Endodermal cell (in vitro differentiated cells): Measurements from ENCODE around the gene PICK1. TPM values are rescaled to one million over a fixed set of nuclear protein-coding genes. Genes with fewer than 3 reads are reported as not detected.

Experiments used
- DNase-seq: peaks from one replicate; pipeline ENCODE4 v3.0.0-alpha.2; 2017
- H3K27ac ChIP-seq: 2 replicates; pipeline ENCODE4 v1.5.1; 2013; ENCODE audit warnings: mild to moderate bottlenecking, low read depth, low read length, moderate library complexity
- H3K27me3 ChIP-seq: 2 replicates; pipeline ENCODE4 v1.6.1; 2013; ENCODE audit warnings: mild to moderate bottlenecking, low read length, moderate library complexity; ENCODE audit not compliant: insufficient read depth, control insufficient read depth, poor library complexity, severe bottlenecking
- H3K36me3 ChIP-seq: 2 replicates; pipeline ENCODE4 v1.7.0; 2013; ENCODE audit warnings: mild to moderate bottlenecking, low read length, moderate library complexity; ENCODE audit not compliant: control insufficient read depth, insufficient read depth
- H3K4me1 ChIP-seq: one replicate; pipeline ENCODE4 v1.7.0; 2013; ENCODE audit warnings: low read length; ENCODE audit not compliant: control insufficient read depth, insufficient read depth
- H3K4me3 ChIP-seq: 2 replicates; pipeline ENCODE4 v1.5.1; 2013; ENCODE audit warnings: mild to moderate bottlenecking, low read length, moderate library complexity
- H3K9ac ChIP-seq: 2 replicates; pipeline ENCODE4 v1.6.1; 2013; ENCODE audit warnings: mild to moderate bottlenecking, low read length, moderate library complexity; ENCODE audit not compliant: poor library complexity, severe bottlenecking; ENCODE audit errors: extremely low read depth
- H3K9me3 ChIP-seq: 2 replicates; pipeline ENCODE4 v1.6.1; 2013; ENCODE audit warnings: mild to moderate bottlenecking, low read length, moderate library complexity; ENCODE audit not compliant: control insufficient read depth
- H3K27ac Mint-ChIP-seq: 2 replicates; pipeline ENCODE4 v1.8.0; 2020; ENCODE audit warnings: mixed read lengths
- H3K27me3 Mint-ChIP-seq: 2 replicates; pipeline ENCODE4 v1.8.0; 2021; ENCODE audit warnings: mild to moderate bottlenecking, mixed read lengths; ENCODE audit not compliant: insufficient read depth
- H3K36me3 Mint-ChIP-seq: 2 replicates; pipeline ENCODE4 v1.8.0; 2020; ENCODE audit warnings: low read depth, mixed read lengths
- H3K4me1 Mint-ChIP-seq: 2 replicates; pipeline ENCODE4 v1.8.0; 2020; ENCODE audit warnings: mixed read lengths
- H3K4me3 Mint-ChIP-seq: 2 replicates; pipeline ENCODE4 v1.8.0; 2020; ENCODE audit warnings: mild to moderate bottlenecking, moderate library complexity, mixed read lengths
- H3K9me3 Mint-ChIP-seq: 2 replicates; pipeline ENCODE4 v1.8.0; 2020; ENCODE audit warnings: mild to moderate bottlenecking, mixed read lengths
- WGBS, 2 experiments: methylation state at CpG; one replicate each; pipeline versions ENCODE4 v1.1.5 to v1.1.7; 2013; ENCODE audit warnings: missing lambda C conversion rate in 2 of 2, mixed read lengths in 1 of 2; ENCODE audit not compliant: insufficient coverage in 1 of 2, insufficient read length in 1 of 2; 5-methylcytosine and 5-hydroxymethylcytosine counted together
- total RNA-seq, 2 donors: library from RNA; stranded (reverse); fragmentation: NEBNext Ultra II Directional in 1 of 2; extraction: Animal tissue kit (Norgen Biotek cat#: 25700) in 1 of 2; gene quantifications; 2 replicates in 1 of 2; 3 replicates in 1 of 2; pipeline ENCODE4 v1.2.1, GENCODE V29; 2021
- TF ChIP-seq, protein P1 (sequence below): fragments of 200-600 bp; sonication (generic); conservative IDR thresholded peaks from 2 replicates; pipeline ENCODE4 v1.5.0; 2021; ENCODE audit warnings: antibody characterized with exemption, mild to moderate bottlenecking

Gene PICK1
- total RNA-seq, 2 donors from 2014 or later, result 42.7 to 54.1 TPM

DNA sequence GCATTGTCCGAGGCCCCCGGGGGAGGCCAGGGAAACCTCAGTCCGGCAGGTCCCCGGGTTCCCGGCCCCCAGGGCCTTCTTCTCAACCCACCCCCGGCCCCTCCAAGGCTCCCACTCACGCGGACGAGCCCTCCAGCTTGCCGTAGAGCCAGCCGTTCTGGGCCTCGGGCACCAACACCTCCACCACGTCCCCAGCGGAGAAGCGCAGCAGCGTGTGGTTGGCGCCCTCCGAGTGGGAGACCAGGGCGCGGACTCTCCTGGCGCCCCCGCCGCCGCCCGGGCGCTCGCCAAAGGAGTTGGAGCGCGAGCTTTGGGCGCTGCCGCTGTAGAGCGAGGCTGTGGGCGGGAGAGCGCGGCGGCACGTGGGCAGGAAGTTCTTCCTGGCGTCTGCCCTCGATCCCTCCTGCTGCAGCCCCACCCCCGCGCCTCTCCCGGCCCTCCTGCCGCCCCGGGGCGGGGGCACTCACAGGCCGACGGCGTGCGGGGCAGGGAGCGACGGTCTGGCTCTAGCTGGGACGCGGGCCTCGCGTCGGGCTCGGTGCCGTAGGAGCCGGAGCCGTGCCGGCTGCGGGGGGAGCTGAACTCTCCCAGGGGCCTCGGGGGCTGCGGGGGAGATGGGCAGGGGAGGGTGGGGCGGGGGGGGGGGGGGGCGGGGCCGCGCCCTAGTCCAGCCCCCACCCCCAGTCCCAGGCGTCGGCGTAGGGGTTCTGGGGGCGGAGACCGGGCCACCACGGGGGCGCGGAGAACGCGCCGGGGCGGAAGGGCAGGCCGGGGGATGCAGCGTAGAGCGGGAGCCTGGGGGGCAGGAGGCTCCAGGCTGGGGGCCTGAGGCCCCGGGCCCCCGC, 31.6 kb downstream of the PICK1 start:
- no peak overlapping the region for H3K27ac ChIP-seq
- 69 to 83% methylated on average over 24 to 80 of the region's 85 CpGs for WGBS, 2 experiments
- H3K9me3 ChIP-seq, result no peaks in the 10 kb centered on the region
- peaks cover 3% of the 10 kb centered on the region for H3K4me1 ChIP-seq
- Mint-ChIP-seq H3K27me3 (peaks cover 25% of the 10 kb centered on the region), H3K4me1 (peaks cover 4% of the 10 kb centered on the region), H3K27ac (no peak overlapping the region), H3K9me3 (no peaks in the 10 kb centered on the region), H3K4me3 (peak overlapping the region; percentile 26), H3K36me3 (no peaks in the 10 kb centered on the region)
- H3K36me3 ChIP-seq, result no peaks in the 10 kb centered on the region
- TF ChIP-seq, protein P1, sequence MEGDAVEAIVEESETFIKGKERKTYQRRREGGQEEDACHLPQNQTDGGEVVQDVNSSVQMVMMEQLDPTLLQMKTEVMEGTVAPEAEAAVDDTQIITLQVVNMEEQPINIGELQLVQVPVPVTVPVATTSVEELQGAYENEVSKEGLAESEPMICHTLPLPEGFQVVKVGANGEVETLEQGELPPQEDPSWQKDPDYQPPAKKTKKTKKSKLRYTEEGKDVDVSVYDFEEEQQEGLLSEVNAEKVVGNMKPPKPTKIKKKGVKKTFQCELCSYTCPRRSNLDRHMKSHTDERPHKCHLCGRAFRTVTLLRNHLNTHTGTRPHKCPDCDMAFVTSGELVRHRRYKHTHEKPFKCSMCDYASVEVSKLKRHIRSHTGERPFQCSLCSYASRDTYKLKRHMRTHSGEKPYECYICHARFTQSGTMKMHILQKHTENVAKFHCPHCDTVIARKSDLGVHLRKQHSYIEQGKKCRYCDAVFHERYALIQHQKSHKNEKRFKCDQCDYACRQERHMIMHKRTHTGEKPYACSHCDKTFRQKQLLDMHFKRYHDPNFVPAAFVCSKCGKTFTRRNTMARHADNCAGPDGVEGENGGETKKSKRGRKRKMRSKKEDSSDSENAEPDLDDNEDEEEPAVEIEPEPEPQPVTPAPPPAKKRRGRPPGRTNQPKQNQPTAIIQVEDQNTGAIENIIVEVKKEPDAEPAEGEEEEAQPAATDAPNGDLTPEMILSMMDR, result no peak
- no peak overlapping the region for H3K4me3 ChIP-seq
- no peak overlapping the region for H3K9ac ChIP-seq
- no peaks in the 10 kb centered on the region for H3K27me3 ChIP-seq
- DNase-seq, result no peak

DNA sequence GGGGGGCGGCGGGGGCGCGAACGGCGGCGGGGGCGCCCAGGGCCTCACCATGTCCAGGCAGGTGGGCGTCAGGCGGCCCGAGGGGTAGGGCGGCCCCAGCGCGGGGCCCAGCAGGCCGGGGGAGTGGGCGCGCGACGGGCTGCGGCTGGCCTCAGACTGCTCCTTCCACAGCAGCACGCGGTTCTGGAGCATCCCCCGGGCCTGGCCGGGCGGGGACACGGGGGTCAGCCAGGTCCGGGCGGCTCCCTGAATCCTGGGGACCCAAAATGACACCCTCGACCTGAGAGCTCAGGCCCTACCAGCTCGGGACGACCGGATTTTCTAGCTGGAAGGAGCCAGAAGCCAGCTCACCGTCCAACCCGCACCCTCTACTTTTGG, 32.3 kb downstream of the PICK1 start:
- Histone ChIP-seq H3K27ac (no peak overlapping the region), H3K9me3 (no peaks in the 10 kb centered on the region), H3K4me3 (no peak overlapping the region), H3K9ac (no peak overlapping the region), H3K27me3 (no peaks in the 10 kb centered on the region), H3K36me3 (no peaks in the 10 kb centered on the region), H3K4me1 (no peaks in the 10 kb centered on the region)
- H3K4me1 Mint-ChIP-seq, result peaks cover 3% of the 10 kb centered on the region
- TF ChIP-seq, protein P1, result no peak
- no peak for DNase-seq
- H3K27me3 Mint-ChIP-seq, result peaks cover 25% of the 10 kb centered on the region
- no peaks in the 10 kb centered on the region for H3K9me3 Mint-ChIP-seq
- H3K36me3 Mint-ChIP-seq, result no peaks in the 10 kb centered on the region
- H3K4me3 Mint-ChIP-seq, result peak overlapping the region; percentile 33
- 83 to 86% methylated on average over 31 to 34 of the region's 34 CpGs for WGBS, 2 experiments
- H3K27ac Mint-ChIP-seq, result no peak overlapping the region

DNA sequence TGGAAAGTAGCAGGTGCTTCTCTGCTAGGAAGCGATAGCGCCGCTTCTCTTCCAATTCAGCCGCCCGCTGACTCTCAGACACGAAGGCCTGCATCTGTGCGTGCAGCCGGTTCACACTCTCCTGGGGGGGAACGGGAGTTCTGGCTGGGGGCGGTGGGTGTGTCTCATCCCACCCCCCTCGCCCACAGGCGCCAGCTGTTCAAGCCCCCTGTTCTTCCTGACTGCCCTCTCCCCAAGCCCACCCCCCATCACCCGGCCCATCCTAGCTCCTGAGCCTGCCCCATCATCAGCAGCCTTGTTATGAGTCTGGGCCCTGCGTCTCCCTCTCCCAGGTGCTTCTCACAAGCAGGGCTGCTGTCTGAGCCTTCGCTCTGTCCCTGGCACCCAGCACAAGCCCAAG, 39.9 kb downstream of the PICK1 start:
- Mint-ChIP-seq H3K4me1 (peaks cover 4% of the 10 kb centered on the region), H3K36me3 (no peaks in the 10 kb centered on the region), H3K27ac (no peak overlapping the region), H3K27me3 (peaks cover 2% of the 10 kb centered on the region), H3K4me3 (peak overlapping the region; percentile 51), H3K9me3 (no peaks in the 10 kb centered on the region)
- Histone ChIP-seq H3K9me3 (no peaks in the 10 kb centered on the region), H3K27me3 (no peaks in the 10 kb centered on the region), H3K4me1 (no peaks in the 10 kb centered on the region), H3K27ac (no peak overlapping the region), H3K36me3 (no peaks in the 10 kb centered on the region), H3K9ac (no peak overlapping the region), H3K4me3 (peak overlapping the region; percentile 67)
- TF ChIP-seq, protein P1, result no peak
- DNase-seq, result peak; percentile 75
- 55 to 58% methylated on average over 4 to 15 of the region's 15 CpGs for WGBS, 2 experiments
